ENCODE data around the gene KCNQ1.

Gene KCNQ1

GRCh38 chr11:2444821-2445745, at the start of gene KCNQ1:
Gene KCNQ1, plus strand, starts transcription at chr11:2445008. Its CDS starts 91 bp downstream, at chr11:2445099.
- DNase-seq = peak in 1 of 56 donors; percentile 5

DNA sequence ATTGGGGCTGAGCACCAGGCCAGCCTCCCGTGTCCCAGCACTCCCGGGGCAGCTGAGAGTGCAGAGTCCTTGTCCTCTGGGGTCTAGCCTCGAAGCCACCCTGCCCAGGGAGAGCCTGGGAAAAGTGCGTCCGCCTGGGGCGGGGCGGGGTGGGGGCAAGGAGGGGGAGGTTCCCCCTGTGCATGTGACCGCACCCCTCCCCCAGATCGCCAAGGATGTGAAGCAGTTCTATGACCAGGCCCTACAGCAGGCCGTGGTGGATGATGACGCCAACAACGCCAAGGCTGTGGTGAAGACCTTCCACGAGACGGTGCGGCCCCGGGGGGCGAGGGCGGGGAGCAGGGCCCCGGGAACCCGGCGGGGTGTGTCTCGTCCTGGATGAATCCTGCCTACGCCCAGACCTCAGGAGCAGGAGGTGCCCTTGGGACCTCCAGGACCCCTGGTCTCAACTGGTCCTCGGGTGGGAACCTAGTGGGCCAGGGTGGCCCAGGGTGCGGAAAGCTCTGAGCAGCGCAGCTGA, 49.5 kb upstream of the KCNQ1 start:
- DNase-seq = no peak

DNA sequence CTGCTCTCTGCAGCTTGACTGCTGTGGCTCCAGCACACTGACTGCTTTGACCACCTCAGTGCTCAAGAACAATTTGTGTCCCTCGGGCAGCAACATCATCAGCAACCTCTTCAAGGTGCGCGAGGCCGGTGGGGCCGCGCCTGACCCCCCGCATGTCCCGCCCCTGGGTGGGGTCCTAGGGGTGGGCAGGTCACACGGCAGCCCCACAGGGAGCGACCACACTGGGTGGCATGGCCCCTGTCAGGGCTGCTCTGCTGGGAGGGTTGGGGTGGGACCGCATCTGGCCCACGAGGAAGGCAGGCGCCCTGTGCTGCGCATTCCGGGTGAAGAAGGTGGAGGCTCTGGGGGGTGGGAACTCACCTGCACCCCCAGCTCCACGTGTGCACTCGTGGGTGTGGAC, 49.0 kb upstream of the KCNQ1 start:
- no peak for DNase-seq

GRCh38 chr11:2396471-2396870, 48.3 kb upstream of the KCNQ1 start:
- DNase-seq = no peak

GRCh38 chr11:2397005-2397404, 47.8 kb upstream of the KCNQ1 start:
- DNase-seq = no peak

DNA sequence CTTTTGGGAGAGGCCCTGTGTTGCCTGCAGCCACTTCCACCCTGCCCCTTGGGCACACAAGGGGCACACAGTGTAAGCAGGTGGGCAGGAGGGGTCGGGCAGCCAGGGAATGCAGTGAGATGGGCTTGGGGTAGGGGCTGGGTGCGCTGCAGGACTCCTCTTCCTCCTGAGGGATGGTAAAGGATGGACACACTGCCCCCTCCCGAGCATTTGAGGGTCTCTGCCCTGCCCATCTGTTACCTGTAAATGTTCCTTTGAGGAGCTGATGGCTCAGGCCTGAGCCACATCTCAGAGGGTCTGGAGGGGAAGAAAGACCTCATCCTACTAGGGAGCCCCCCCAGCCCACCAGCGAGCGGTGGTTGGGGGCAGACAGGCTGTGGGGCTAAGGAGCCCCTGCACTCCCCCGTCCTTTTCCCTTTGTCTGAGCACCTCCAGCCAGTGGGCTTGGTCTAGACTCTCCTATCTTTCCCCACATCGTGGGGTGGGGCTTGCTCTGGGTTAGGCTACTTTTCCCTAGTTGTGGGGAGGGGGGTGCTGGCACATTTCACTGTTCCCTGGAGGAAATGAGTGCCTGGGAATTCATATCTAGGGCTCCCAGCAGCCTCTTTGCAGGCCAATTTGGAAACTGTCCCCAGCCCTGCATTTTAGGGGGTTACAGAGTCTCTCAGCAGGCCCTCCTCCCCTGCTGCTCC, 46.0 kb upstream of the KCNQ1 start:
- DNase-seq = no peak

- DNase-seq = peak in 5 of 56 donors; percentile 30 to 71 (median 49)
These were observed 45.2 kb upstream of the KCNQ1 start for GRCh38 chr11:2399488-2400068.

GRCh38 chr11:2400069-2400761, 44.6 kb upstream of the KCNQ1 start, which contains the start of gene TSSC4:
Gene TSSC4, plus strand, starts transcription at chr11:2400750. Its CDS starts 1,884 bp downstream, at chr11:2402634.
- DNase-seq = peak; percentile 94 to 100 (median 99)

GRCh38 chr11:2400762-2401435, 43.9 kb upstream of the KCNQ1 start:
- peak in 1 of 56 donors; percentile 65 for DNase-seq

DNA sequence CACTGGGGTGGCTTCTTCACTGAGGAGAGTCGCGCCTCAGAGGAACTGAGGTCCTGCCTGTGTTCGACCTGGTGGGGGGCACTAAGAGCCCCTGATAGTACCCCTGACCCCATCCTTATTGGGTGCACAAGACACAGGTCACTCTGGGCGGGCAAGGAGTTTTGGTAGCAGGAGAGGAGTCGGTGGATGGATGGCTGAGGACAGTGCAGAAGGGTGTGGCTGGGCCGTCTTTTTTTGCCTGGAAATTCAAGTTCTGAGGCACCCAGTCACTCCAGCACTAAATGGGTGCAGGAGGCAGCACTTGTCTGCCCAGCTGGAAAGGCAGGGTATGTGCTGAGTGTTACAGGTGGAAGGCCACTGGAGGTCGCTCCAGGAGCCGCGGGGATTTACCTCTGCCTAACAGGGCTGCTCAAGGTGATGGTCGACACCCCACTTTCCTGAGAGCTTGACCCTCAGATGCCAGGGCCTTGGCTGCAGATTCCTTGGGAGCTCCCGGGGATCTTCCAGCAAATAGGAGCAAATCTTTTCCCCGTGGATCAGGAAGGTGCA, 43.3 kb upstream of the KCNQ1 start:
- DNase-seq = no peak

GRCh38 chr11:2402106-2402505, 42.7 kb upstream of the KCNQ1 start:
- DNase-seq = no peak

DNA sequence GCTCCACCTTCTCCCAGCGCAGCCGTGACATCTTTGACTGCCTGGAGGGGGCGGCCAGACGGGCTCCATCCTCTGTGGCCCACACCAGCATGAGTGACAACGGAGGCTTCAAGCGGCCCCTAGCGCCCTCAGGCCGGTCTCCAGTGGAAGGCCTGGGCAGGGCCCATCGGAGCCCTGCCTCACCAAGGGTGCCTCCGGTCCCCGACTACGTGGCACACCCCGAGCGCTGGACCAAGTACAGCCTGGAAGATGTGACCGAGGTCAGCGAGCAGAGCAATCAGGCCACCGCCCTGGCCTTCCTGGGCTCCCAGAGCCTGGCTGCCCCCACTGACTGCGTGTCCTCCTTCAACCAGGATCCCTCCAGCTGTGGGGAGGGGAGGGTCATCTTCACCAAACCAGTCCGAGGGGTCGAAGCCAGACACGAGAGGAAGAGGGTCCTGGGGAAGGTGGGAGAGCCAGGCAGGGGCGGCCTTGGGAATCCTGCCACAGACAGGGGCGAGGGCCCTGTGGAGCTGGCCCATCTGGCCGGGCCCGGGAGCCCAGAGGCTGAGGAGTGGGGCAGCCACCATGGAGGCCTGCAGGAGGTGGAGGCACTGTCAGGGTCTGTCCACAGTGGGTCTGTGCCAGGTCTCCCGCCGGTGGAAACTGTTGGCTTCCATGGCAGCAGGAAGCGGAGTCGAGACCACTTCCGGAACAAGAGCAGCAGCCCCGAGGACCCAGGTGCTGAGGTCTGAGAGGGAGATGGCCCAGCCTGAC, 41.7 kb upstream of the KCNQ1 start:
- DNase-seq = no peak

DNA sequence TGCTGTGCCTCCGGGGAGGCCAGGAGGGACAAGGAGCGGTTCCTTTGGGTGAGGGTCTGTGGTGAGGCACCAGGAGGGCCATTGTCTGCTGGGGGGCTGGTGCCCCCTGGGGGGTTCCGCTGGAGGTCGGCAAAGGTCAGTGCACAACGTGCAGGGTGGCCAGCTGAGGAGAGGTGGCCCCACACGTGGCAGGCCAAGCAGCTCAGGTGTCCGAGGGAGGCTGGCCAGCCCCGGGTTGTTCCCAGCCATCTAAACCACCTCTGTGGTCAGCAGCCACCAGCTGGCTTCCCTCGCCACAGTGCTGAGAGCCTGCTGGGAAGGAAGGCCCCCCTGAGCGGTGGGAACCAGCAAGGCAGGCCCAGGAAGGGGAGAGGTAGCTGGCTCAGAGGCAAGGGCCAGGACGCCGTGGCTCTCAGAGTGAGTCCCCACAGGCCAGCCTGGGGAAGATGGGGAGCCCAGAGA, 40.0 kb upstream of the KCNQ1 start:
- no peak for DNase-seq

DNA sequence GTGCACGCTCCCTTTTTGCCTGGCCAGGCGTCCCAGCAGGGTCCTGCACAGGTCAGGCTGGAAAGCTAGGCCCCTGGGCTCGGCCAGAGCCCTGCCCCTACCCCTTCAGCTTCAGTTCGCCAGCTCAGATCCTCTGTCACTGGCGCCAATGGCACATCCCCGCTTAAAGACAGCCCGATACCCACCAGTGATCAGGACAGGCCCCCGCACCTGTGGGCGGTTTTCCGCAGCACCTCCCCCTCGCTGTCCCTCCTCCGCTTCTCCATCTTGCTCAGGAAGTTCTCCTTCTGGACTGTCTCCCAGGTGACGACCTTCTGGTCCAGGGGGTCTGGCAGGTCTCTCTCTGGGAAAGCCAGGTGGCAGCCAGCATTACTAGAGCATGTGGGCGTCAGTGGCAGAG, 38.4 kb upstream of the KCNQ1 start:
- DNase-seq = no peak

DNA sequence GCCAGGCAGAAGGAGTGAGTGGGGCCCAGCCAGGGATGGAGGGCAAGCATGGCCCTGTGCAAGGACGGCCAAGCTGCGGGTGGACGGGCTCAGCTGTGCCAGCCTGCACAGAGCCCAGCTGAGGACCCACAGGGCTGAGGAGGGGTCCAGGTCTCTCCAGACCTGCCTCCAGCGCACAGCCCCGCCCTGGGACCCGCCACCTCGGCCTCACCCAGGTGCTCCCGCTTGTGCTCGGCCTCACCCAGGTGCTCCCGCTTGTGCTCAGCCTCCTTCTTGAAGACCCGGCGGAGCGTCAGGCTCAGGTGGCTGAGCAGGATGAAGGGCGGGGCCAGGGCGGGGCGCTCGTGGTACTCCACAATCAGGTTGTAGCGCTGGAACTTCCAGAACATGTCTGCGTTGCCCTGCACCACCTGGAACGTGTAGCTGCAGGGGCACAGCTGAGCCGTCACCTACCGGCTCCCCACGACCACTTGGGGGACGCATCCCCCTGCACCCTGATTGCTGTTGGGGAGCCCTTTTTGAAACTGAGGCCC, 37.9 kb upstream of the KCNQ1 start:
- no peak for DNase-seq

DNA sequence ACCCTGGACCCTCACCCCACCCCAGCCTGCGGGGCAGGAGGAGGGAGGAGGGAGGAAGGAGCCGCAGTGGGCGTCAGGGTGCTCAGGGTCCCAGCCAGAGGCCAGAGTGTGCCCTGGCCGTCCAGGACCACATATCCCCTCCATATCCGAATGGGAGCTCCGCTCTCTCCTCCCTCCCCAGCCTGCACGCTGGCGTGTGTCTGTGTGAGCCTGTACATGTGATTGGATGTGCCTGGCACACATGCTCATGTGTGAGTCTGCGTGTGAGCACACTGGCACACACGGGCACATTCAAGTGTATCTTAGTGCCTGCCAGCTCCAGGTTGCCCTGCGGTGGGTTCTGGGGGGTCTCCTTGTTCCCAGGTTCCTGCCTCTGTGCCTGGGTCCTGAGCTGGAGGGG, 36.1 kb upstream of the KCNQ1 start:
- no peak for DNase-seq

DNA sequence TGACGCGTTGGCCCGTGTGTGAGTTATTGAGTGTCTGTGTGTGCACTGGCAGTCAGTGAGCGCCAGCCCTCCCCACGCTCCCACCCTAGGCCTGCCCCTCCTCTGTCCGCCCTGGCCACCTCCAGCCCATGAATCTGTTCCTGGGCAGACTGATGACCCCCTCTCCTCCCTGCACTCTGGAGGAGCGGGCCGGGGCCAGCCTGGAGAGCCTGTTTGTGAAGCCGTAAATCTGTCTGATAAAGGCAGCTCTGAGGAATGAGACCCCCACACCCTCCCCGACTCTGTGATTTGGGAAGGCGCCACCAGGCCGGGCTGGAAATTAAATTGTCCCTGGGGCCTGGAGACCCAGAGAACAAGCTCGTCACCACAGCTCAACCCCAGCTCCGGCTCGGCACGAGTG, 35.7 kb upstream of the KCNQ1 start:
- no peak for DNase-seq

DNA sequence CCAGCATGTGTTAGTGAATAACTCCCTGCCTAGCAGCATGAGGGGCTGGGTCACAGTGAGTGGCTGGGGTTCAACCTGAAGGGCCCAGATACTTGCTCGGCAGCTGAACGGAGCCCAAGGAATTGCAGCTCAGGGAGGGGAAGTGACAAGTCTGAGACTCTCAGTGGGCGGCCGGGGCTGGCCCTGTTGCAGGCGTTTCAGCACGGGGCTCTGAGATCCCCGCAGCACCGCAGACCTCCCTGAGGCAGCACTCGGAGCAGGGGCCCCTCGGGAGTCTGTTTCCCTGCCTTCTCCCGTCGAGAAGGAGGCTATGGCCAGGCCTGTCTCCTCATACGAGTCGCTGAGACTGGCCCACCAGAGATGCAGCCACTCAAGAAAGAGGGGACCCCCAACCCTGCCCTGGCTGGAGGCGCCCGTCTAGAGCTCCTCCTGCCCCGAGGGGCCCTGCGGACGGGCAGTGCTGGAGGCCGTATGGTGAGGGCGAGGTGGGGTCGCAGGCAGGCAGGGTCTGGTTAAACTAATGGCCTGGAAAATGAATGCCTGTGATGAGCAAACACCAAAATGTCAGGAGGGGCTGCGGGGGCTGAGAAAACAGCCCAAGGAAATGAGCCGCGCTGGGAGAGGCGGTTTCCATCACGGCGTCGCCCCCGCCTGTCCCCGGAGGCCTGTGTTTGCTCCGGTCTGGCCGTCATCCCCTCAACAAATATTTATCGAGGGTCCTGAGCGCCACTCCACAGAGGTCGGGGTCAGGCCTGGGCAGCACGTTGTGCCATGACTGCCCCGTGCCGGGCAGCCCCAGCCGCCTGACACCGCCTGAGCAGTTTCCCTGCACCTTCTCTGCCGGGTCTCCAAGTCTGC, 35.0 kb upstream of the KCNQ1 start:
- no peak for DNase-seq

All from amygdala (tissue), 56 donors.